HG03342 (cell line): ENCODE results near the gene GASK1A.

Source experiments
- ATAC-seq: cut with Tn5 transposase; IDR thresholded peaks from one replicate; pipeline ENCODE4 v1.9.1; 2021; ENCODE audit warnings: mild to moderate bottlenecking, moderate library complexity; ENCODE audit not compliant: unreplicated experiment

GASK1A gene

DNA sequence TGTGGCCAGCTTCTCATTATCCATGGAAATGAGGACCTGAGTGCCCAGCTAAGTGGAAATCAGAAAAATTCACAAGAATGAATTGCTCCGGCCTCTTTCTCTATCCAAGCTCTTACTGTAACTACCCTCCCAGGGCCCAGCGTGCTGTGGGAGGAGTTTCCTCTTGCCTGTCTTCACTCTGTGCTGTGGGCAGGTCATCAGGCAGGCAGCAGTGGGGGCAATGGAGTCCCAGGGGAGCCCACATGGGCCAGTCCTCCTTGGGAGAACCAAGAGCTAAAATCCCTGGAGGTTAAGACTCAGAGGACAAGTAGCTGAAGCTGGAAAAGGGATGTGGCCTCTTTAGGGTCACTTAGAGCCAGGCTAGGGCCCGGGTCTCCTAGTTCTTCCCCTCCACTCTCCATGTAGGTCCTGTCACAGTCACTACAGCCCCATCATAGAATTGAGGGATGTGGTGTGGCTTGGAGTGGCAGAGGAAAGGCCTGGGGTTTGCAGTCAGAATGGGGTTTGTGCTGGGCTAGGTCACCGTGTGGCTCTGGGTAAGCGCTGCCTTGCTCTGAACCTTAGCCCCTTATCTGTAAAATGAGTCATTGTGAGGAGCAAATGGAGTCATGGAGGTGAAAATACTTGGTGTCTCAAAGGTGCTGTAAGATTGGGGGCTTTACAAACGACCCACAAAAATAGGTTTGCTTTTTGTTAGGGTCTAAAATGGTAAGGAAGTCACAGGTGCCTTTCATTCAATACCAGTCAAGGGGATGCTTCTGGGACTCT is 3.7 kb downstream of the GASK1A start:
- ATAC-seq, result no peak

DNA sequence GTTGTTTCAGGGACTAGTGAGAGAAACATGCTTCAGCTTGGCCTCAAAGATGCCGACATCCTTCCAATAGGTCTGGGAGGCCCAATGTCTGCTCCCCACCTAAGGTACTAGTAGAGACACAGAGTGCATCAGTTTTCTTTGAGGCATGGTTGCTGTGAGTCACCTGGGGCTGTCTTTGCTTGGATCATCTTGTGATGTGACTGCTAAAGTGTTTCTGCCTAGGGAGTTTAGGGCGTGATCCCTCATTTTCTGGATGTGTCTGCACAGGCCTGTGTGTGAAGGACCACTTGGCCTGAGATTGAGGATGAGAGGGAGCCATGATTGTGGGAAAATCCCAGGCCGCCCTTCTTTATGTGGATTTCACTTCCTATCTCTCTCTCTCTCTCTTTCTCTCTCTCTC is 4.8 kb downstream of the GASK1A start:
- ATAC-seq, result no peak

DNA sequence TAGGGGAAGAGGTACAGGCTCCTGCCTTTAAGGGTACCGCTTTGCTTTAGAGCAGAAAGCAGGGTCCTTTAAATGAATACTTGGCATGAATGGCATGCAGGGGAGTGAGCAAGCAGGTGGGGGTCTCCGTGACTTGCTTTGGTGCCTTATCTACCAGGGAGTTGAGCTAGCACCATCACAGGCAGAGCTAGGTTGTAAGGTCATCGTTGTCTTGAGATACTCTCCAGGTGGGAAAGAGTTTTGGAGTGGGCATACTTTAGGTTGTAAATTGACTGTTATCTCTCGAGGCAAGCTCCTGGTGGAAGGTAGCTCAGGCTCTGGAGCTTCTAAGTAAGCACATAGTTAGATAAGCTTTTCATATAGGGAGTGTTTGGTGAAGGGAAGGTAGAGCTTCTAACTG is 5.6 kb downstream of the GASK1A start:
- ATAC-seq, result no peak

DNA sequence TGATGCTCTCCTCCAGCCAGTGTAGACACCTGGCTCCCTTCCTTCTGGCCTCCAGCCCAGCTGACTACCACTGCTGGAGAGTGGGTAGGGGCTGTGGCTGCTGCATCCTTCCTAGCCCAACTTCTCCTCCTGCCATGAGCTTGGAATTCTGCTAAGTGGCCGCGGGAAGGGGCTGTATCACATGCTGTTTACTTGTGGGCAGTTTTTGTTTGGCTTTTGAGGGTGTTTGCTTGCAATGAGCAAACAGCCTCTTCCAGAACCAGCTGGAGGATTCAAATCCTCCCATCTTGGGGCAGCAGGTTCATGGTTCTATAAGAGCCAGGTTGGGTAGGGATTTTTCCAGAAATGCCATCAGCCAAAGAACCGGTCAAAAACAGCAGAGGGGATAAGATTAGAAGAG is 9.0 kb downstream of the GASK1A start:
- ATAC-seq, result no peak

DNA sequence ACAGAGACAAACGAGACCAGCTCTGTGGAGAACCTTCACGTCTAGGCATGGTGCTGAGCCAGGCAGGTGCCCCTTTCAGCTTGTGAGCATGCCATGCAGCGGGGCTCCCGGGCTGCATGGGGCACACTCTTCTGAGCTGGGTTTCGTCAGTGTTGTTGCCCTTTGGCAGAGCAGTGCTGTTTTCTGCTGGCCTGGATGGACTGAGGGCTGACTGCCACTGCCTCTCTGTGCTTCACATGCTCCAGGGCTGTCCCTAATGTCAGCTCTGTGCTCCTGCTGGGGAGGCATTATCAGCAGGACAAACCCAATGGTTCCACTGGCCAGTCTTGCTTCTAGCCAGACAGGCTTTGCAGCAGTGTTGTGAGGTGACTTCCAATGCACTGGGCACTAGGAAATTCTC is 9.5 kb downstream of the GASK1A start:
- ATAC-seq, result no peak

DNA sequence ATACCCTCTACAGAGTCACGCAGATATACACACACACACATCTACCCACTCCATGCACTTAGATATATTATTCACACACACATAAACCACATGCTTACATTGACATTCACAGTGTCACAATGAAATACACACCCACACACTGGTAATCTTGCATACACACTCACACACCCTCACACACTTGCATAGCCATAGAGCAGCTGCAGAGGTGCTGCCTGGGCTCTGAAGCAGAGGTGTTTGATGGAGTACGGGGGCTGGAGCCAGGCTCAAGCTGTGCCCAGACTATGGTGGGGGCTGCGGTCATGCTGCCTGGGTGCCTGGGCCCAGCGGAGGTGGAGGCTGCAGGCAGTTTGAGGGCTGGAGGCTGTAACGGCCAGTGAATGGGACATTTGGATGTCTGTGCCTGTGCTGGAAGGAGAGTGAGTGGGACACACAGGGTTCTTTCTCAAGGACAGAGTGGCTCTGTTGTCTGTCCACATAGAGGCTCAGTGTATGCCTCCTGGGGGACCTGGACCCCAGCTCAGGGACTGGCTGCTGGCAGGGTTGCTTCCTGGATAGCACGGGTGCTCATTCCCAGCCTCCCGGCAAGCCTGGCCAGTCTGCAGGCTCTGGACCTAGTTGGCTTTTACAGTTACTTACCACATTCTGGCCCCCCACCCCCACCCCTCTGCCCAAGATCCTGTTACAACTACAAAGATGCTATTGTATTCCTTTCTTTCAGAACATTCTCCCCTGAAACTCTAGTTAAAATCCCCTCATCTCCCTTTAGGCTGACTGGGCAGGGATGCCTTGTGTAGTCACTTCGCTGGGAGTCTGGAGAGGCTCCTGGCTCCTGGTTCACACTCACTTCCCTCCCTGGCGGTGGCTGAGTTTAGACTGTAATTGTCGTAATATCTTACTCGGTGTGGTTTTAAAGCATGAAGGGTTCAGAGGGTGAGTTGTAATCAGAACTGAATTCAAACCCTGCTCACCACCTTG is 12.5 kb downstream of the GASK1A start:
- no peak for ATAC-seq

DNA sequence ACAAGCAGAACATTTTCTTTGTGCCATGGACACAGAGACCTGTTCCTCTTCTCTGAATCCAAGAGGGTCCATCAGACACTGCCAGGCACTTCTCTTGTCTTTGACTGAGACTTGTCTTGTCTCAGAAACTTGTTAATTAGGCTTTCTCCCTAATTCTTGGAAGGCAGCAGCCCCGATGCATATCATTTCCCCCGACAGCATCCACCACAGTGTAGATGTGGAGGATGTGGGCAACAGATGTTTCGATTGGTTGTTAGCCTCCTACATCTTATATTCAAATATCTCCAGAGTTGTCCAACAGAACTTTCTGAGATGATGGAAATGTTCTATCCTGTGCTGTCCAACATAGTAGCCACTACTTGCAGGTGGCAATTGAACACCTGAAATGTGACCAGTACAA is 15.5 kb downstream of the GASK1A start:
- ATAC-seq, result no peak

DNA sequence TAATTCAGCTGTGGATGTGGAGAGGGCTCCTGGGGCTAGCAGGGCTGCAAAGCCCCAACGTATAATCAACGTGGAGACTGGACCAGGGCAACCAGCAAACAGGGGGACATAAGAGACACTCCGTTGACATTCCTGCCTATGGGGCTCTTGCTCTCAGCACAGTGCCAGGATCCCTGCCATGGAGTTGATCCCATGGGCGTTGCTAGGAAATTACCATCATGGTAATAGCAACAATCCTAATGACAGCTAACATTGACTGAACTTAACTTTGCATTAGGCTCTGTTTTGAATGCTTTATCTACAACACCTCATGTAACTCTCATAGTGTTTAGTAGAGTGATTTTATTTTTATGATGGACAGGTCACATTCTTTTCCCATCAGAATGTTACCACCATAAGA is 16.9 kb downstream of the GASK1A start:
- no peak for ATAC-seq

DNA sequence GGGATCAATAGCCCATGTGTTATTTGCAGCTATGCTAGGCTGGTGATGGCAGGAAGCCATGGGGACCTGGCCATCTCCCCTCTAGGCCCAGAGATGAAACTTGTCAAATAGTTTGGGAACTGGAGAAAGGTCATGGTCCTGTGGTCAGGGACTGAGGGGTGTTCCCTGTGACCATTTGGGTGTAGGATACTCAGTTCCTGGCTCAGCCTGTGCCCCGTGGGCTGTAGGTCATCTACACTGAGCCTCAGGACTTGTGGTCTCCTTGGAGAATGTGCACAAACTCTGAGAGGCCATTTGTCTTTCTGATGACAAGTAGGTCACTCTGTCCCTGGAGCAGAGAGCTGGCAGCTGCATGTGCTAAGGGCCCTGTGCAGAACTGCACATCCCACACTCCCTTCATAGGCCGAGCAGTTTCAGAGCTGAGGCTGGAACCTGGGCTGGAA is 17.5 kb downstream of the GASK1A start:
- no peak for ATAC-seq

DNA sequence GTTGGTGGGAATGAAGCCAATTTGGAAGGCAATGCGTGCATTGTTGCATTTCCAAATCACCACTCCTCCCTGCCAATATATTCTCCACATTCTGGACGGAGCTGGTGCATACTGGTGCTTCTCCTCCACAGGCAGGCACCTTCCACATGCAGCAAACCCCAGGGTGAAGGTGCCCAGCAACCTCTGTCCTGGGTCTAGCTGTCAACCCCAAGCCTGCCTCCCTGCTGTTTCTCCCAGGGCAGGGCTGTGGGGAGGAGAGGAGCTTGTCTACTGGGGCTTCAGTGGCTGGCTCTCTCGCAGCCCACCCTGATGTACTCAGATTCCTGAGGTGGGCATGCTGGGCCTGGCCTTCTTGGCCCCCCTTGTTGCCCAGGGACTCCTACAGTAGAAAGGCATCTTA is 20.1 kb downstream of the GASK1A start:
- ATAC-seq, result no peak

DNA sequence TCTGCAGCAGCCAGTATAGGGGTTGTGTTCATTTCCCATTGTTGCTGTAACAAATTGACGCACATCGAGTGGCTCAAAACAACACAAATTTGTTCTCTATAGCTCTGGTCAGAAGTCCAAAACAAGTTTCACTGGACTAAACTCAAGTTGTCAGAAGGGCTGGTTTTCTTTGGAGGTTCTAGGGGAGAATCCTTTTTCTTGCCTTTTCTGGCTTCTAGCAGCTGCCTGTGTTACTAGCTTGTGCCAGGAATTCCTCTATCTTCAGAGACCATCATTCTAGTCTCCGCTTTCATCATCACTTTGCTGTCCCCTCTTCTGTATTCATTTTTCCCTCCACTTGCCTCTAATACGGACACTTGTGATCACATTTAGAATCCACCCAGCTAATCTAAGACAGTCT is 20.5 kb downstream of the GASK1A start:
- ATAC-seq, result no peak

DNA sequence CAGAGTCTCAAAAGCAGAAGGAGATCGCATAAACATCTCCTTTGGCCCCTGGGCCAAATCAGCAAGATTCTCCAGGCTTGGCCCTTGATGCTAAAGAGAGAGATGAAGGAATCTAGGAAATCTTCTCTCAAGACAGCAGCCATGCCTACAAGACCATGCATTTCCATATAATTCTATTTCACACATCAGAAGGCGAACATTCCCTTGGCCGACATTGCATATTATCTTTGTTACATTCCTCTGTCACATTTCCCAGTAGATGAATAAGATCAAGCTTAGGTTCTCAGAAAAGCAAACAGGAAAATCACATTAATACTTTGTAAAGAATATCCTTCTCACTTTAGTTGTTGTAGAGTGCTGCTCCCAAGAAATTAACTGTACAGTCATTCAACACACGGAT is 21.3 kb downstream of the GASK1A start:
- ATAC-seq, result no peak

DNA sequence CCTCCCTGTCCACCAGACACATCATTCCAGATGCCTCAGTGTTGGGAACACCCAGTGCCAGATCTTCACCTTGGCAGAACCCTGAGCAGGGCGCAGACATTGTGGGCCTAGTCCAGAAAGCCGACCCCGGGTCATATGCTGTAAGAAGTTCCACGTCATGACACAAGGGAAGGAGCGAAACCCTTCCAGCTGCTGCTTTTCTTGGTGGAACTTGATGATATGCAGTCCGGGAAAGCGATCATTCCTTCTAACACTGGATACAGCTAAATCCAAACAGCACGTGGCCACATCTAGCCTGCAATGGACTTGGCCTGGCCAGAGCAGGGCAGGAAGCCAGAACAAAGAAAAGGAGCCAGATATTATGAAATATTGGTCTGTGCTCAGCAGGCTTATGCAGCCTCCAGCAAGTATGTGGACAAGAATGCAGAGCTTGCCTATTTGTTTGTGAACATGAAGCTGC is 22.0 kb downstream of the GASK1A start:
- no peak for ATAC-seq

DNA sequence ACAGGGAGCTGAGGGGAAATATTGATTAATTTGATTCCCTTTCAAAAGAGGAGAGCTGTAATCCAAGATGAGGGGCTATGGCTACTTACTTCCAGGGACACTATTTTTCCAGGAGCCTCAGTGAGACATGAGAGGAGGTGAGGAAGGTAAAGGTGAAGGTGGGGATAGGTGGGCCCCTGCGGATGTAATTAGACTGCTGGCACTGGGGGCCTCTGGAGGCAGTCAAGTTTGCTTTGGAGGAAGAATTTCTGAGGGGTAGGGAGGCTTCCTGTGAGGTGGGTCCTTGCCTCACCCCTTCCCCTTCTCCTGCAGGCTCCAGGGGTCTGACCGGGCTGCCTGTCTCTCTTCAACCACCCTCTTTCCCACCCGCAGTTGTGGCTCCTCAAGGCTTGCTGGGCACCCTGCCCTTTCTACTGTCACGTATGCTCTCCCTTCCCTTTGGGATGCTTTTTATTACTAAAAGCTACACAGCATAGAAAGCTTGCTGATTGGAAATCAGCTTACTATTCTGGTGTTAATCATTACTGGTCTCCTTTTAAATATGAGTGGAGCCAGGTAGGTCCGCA is 22.5 kb downstream of the GASK1A start:
- ATAC-seq, result no peak

DNA sequence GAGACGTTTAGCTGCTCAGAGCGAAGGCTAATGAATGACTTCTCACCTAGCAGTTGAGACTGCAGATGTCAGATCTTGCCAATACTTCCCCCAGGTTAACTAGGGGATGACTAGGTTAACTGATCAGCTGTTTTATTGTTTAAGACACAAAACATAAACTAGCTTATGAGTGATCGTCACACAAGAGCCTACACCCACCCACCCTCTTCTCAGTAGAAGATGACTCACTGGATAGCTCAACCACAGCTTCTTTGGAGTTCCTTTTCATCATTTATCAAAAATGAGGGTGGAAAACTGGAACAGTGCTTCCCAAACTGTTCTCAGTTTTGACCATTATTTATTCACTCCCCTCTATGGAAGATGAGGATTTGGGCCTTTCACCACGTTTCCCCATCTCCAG is 25.2 kb downstream of the GASK1A start:
- no peak for ATAC-seq

DNA sequence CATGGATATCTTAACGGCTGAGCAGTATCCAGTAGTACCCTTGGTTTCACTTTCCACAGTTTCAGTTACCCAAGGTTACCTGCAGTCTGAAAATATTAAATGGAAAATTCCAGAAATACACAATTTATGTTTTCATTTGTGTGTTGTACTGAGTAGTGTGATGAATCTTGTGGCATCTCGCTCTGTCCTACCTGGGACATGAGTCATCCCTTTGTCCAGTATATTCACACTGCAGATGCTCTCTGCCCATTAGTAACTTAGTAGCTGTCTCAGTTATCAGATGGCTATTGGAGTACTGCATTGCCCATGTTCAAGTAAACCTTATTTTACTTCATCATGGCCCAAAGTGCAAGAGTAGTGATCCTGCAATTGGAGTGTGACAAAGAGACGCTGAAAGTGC is 26.1 kb downstream of the GASK1A start:
- no peak for ATAC-seq

DNA sequence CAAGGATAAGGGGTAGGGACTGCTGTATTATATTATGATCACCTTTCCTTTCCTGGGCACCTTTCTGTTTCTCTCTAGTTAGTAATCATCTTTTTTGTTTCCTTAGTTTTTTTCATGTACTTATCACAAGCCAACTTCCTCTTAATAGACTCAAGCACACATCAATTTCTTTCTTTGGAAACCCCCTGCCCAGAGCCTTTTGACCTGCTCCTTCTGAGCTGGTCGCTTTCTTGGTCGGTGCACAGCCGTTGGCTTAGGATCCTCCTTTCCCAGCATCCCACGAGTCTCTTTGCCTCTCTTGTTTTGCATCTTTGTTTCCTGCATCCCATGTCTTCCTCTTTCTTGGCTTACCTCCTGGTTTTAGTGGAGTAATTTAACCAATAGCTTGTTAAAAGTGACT is 26.9 kb downstream of the GASK1A start:
- no peak for ATAC-seq

DNA sequence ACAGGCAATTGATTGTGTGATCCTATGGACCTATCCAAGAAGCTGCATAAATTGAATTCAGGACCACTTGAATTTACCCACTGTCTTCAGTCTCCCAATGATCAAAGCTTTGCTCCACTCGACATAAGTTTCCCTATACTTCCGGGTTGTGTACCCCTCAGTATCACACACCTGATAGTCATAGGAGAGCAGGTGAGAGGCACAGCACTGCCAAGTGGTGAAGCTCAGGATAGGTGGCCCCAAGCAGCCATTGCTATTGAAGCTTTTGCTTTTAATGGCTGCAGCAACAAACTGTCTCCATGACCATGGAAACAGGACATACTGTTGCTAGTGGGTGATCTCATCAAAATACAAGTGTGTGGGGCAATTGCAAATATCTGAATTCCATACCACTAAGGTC is 27.7 kb downstream of the GASK1A start:
- no peak for ATAC-seq

DNA sequence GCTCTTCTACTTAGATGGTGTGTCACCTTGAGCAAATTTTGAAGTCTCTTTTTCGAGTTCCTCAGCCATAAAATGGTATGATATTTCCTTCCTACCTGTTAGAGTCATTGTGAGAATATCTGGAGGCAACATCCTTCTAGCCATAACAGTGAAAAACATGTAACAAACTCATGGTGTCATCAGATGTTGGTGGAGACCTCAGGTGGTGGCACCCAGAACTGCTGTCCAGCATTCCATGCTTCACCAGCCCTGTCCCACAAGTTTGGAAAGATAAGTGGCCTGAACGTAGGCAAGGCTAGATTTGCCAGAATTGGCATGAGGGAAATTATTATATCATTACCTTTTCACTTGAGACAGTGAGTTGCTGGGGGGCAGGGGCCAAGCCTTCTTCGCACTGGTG is 30.4 kb downstream of the GASK1A start:
- ATAC-seq, result no peak

DNA sequence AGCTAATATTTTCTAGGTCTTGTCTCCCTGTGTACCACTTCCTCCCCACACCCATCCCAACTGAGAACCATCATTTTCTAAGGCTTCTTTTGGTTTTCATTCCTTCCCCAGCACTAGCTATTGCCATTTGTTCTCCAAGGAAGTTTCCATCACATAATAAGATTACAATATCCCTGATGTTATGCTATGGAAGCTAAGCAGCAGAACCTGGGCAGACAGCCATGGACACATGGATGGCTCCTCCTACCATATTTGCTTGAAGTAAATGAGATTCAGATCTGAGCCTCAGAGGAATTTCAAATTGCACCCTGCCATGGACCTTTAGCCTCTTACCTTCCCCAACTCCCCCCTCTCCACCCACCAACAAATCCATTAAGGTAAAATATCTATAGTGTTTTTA is 31.5 kb downstream of the GASK1A start:
- no peak for ATAC-seq

DNA sequence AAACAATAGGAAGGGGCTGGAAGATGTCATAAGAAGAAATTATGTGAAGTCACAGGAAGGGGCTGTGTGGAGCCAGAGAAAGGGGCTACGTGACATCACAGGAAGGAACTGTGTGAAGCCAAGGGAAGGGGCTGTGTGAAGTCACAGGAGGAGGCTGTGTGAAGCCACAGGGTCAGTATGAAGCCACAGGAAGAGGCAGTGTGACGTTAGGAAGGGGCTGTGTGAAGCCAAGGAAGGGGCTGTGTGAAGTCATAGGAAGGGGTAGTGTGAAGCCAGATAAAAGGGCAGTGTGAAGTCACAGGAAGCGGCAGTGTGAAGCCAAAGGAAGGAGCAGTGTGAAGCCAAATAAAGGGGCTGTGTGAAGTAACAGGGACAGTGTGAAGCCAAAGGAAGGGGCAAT is 32.5 kb downstream of the GASK1A start:
- ATAC-seq, result no peak

DNA sequence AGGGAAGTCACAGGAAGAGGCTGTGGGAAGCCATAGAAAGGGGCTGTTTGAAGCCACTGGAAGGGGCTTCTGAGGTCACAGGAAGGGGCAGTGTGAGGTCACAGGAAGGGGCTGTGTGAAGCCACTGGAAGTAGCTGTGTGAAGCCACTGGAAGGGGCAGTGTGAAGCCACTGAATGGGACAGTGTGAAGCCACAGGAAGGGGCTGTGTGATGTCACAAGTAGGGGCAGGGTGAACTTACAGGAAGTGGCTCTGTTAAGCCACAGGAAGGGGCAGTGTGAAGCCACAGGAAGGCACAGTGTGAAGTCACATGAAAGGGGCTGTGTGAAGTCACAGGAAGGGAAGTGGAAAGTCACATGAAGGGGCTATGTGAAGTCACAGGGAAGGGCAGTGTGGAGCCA is 33.1 kb downstream of the GASK1A start:
- ATAC-seq, result no peak
